GM12878 (cell line): ENCODE results near the gene CAMK2B. TPM values are rescaled to one million over a fixed set of nuclear protein-coding genes. Genes with fewer than 3 reads are reported as not detected.

Experiments
- ATAC-seq: fragments of 200-7000 bp; cut with Tn5 transposase; 3 replicates; pipeline ENCODE4 v1.9.1; 2020; ENCODE audit warnings: mild to moderate bottlenecking, moderate library complexity
- BruUV-seq: library from RNA; stranded (reverse); fragments of 400-500 nt; replicated peaks from 2 replicates; lab custom pipeline; 2021; lab: Mats Ljungman, UMichigan
- CTCF ChIA-PET: fragments of 300-600 bp; sonication (Branson Sonifier 250); formaldehyde crosslinking; extraction: SDS; loops from one replicate; lab custom pipeline; 2021; ENCODE audit warnings: inconsistent platforms; lab: Yijun Ruan, JAX
- POLR2A ChIA-PET: fragments of 350-600 bp; formaldehyde crosslinking; extraction: SDS; loops from one replicate; lab custom pipeline; 2021; ENCODE audit warnings: inconsistent platforms; lab: Charles Lee
- RAD21 ChIA-PET: fragments of 300-600 bp; sonication (Branson Sonifier 250); formaldehyde crosslinking; loops from one replicate; lab custom pipeline; 2023; ENCODE audit warnings: antibody characterized with exemption; ENCODE audit not compliant: unreplicated experiment; lab: Charles Lee
- SMC1A ChIA-PET: fragments of 300-600 bp; sonication (Branson Sonifier 250); formaldehyde crosslinking; loops from one replicate; lab custom pipeline; 2023; ENCODE audit not compliant: unreplicated experiment, uncharacterized antibody; lab: Charles Lee
- DNase-seq: peaks from one replicate; pipeline ENCODE4 v3.0.0-alpha.2; 2011; ENCODE audit warnings: low read depth, low spot score
- FAIRE-seq: peaks from 3 replicates; lab custom pipeline; 2011; peaks lifted over from hg19 to GRCh38; lab: Jason Lieb, UNC
- H2AFZ ChIP-seq: 2 replicates; pipeline ENCODE4 v1.6.0; 2011; ENCODE audit warnings: low read depth, low read length, control low read depth; ENCODE audit not compliant: control insufficient read depth
- H3K27ac ChIP-seq: 2 replicates; pipeline ENCODE4 v1.5.1; 2011; ENCODE audit warnings: control low read depth; ENCODE audit not compliant: control insufficient read depth, insufficient read depth
- H3K27me3 ChIP-seq, 2 experiments: replicated peaks in 1 of 2; 2 replicates each; pipeline versions ENCODE4 v1.6.0 to v1.6.1; 2011; ENCODE audit warnings: low read length in 1 of 2; ENCODE audit not compliant: control insufficient read depth in 2 of 2, insufficient read depth in 2 of 2
- H3K36me3 ChIP-seq, 2 experiments: 2 replicates each; pipeline ENCODE4 v1.5.1; 2011; ENCODE audit warnings: low read length in 1 of 2; ENCODE audit not compliant: control insufficient read depth in 2 of 2, insufficient read depth in 2 of 2
- H3K4me1 ChIP-seq: 2 replicates; pipeline ENCODE4 v1.6.1; 2011; ENCODE audit warnings: mild to moderate bottlenecking, low read length, moderate library complexity, mixed read lengths; ENCODE audit not compliant: control insufficient read depth, insufficient read depth
- H3K4me2 ChIP-seq: 2 replicates; pipeline ENCODE4 v1.6.0; 2011; ENCODE audit warnings: control low read depth; ENCODE audit not compliant: control insufficient read depth, insufficient read depth
- H3K4me3 ChIP-seq: fragments of 200-600 bp; sonication (generic); 2 replicates; pipeline ENCODE4 v1.5.1; 2016
- H3K79me2 ChIP-seq: 2 replicates; pipeline ENCODE4 v1.6.0; 2011; ENCODE audit warnings: low read length; ENCODE audit not compliant: control insufficient read depth, insufficient read depth
- H3K9ac ChIP-seq: 2 replicates; pipeline ENCODE4 v1.8.0; 2011; ENCODE audit warnings: low read length, control low read depth, mixed read lengths; ENCODE audit not compliant: control insufficient read depth, insufficient read depth
- H3K9me3 ChIP-seq: replicated peaks from 3 replicates; pipeline ENCODE4 v1.5.1; 2011; ENCODE audit warnings: mild to moderate bottlenecking, low read length; ENCODE audit not compliant: control insufficient read depth, insufficient read depth
- H4K20me1 ChIP-seq: 2 replicates; pipeline ENCODE4 v1.6.0; 2011; ENCODE audit not compliant: control insufficient read depth, insufficient read depth
- HDAC2 ChIP-seq: fragments of 200-600 bp; sonication (generic); IDR thresholded peaks from 2 replicates; pipeline ENCODE4 v1.6.1; 2017
- MXI1 ChIP-seq: fragments of 150-350 bp; IDR thresholded peaks from 2 replicates; pipeline ENCODE4 v1.6.1; 2011; ENCODE audit warnings: low read depth, mild to moderate bottlenecking, inconsistent platforms, low read length, improper control_type of control experiment
- WGBS: methylation state at CpG from one replicate; pipeline ENCODE4 v1.1.6; 2016; ENCODE audit warnings: low lambda C conversion rate; ENCODE audit not compliant: insufficient replicate concordance, insufficient coverage; ENCODE audit errors: missing lambda C conversion rate; 5-methylcytosine and 5-hydroxymethylcytosine counted together
- in situ Hi-C: fragments of 300-500 bp; cut with MboI; formaldehyde crosslinking; loops from 9 replicates; pipeline ENCODE4 v1.14.3; 2018; ENCODE audit warnings: mixed read lengths
- intact Hi-C: fragments of 100-400 bp; cut with micrococcal nuclease; formaldehyde crosslinking; loops from one replicate; pipeline ENCODE4 v1.14.2; 2022; ENCODE audit not compliant: unreplicated experiment
- polyA plus RNA-seq, 11 experiments: library from polyadenylated mRNA; depleted of rRNA in 4 of 11; unstranded in 6 of 11; stranded (reverse) in 5 of 11; fragments of >200 nt; fragmentation: Nextera tagmentation in 4 of 11; fragmentation: Illumina TruSeq in 1 of 11; extraction: Ambion mirVana in 4 of 11; extraction: Trizol in 1 of 11; gene quantifications; 1 replicate in 1 of 11; 2 replicates in 10 of 11; pipeline versions ENCODE4 v1.2.1 to v1.2.3, GENCODE V29; 2011 to 2016; ENCODE audit warnings: inconsistent platforms in 2 of 11, missing spikeins in 2 of 11, low read depth in 1 of 11
- total RNA-seq, 4 experiments: library from RNA; depleted of rRNA in 3 of 4; stranded (reverse); fragments of >200 nt in 3 of 4; fragmentation: Illumina TruSeq in 1 of 4; extraction: Trizol in 1 of 4; gene quantifications; 2 replicates each; pipeline versions ENCODE4 v1.2.1 to v1.2.3, GENCODE V29; 2013 to 2021
- TF ChIP-seq, protein P1 (sequence below): IDR thresholded peaks from 2 replicates; pipeline ENCODE4 v1.6.1; 2012; ENCODE audit warnings: low read depth, low read length, improper control_type of control experiment
- TF ChIP-seq, protein P2 (sequence below): fragments of 150-350 bp; IDR thresholded peaks from 2 replicates; pipeline ENCODE4 v1.6.1; 2016; ENCODE audit warnings: low read depth, low read length

Gene CAMK2B
- total and polyA plus RNA-seq, 10 of the 15 experiments (the other 5 are each of a cell fraction or from before 2014, with no cell fraction given), result 0.06 to 0.23 (median 0.11) TPM; not detected in 5

DNA sequence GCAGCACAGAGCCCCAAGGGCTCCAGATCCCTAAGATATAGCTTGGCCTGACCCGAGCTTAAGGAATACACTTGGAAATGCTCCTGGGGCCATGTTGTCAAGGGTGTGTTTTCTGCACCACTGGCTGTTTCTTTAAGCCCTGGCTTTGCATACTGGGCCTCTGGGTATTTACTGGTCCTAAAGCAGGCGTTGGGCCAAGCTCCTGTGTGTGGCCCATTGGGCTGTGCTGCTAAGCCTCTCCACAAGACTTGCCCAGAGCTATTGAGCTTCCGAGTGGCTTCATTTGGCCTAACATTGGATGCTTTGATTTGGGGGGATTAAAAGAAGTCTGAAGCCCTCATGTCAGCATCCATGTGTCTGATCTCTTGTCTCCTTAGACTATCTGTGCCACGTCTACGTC, 119.4 kb downstream of the CAMK2B start:
- SMC1A ChIA-PET, result interaction anchor here (0.8 to 1.0 kb wide), 3 partner anchors 35 to 282 kb away, joined by 3 read pairs; no protein-coding TSS in a partner anchor
- Histone ChIP-seq H3K27ac (no peak overlapping the region), H2AFZ (no peak overlapping the region), H3K36me3 (peaks cover 25 to 28% of the 10 kb centered on the region in 2 experiments)
- no peak for FAIRE-seq
- RAD21 ChIA-PET, result no interaction called here
- TF ChIP-seq, protein P1, sequence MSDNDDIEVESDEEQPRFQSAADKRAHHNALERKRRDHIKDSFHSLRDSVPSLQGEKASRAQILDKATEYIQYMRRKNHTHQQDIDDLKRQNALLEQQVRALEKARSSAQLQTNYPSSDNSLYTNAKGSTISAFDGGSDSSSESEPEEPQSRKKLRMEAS, result no peak
- TF ChIP-seq, all 136 proteins: peak for 0
- in situ Hi-C loops (no loop called here), intact Hi-C loops (no loop called here)
- 91% methylated on average over 5 of the region's 5 CpGs for WGBS
- Histone ChIP-seq H3K27me3 (no peaks in the 10 kb centered on the region), H3K79me2 (peaks cover 26% of the 10 kb centered on the region), H3K4me2 (no peak overlapping the region), H3K4me1 (no peaks in the 10 kb centered on the region; the same call in 1 of the 2 replicates), H4K20me1 (no peaks in the 10 kb centered on the region), H3K9ac (no peak overlapping the region), H3K4me3 (no peak overlapping the region), H3K9me3 (no peaks in the 10 kb centered on the region)
- BruUV-seq, result no TSS peak
- DNase-seq (no peak), ATAC-seq (no peak)
- CTCF ChIA-PET, result interaction anchor here (0.8 to 1.9 kb wide), 2 partner anchors 8 to 35 kb away, joined by 3 to 5 read pairs; no protein-coding TSS in a partner anchor
- POLR2A ChIA-PET, result no interaction called here

DNA sequence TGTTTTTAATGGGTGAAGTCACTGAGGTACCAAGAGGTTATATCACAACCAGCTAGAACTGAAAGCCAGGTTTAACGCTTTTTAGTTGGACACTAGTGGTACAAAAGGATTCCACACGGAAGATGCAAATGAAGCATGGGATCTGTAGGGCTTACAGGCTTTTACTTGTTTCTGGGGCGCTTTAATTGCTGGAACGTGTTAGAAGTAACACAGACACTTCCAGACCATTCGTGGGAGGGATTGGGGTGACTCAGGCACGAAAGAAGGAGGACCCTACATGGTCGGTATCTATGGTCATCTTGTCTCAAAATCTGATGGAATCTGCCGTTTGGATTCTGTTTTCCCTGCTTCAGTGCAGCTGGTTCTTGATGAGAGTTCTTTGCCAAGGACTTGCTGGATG, 123.6 kb downstream of the CAMK2B start:
- RAD21 ChIA-PET, result interaction anchor here (1.7 to 1.8 kb wide), 2 partner anchors 121 to 182 kb away, joined by 6 to 8 read pairs; no protein-coding TSS in a partner anchor
- peak overlapping the region; percentile 88 for H3K4me2 ChIP-seq
- FAIRE-seq, result peak; percentile 18
- no TSS peak for BruUV-seq
- intact Hi-C loops (no loop called here), in situ Hi-C loops (no loop called here)
- no peak overlapping the region for H2AFZ ChIP-seq
- peaks cover 8 to 15% of the 10 kb centered on the region in 2 experiments for H3K36me3 ChIP-seq
- H4K20me1 ChIP-seq, result no peaks in the 10 kb centered on the region
- SMC1A ChIA-PET, result no interaction called here
- DNase-seq, result no peak
- no peak overlapping the region for H3K27ac ChIP-seq
- no peaks in the 10 kb centered on the region for H3K27me3 ChIP-seq
- H3K4me3 ChIP-seq, result peak overlapping the region; percentile 94
- H3K9ac ChIP-seq, result peak overlapping the region; percentile 60
- WGBS, result 21% methylated on average over 8 of the region's 8 CpGs
- peaks cover 28% of the 10 kb centered on the region for H3K79me2 ChIP-seq
- H3K4me1 ChIP-seq, result no peaks in the 10 kb centered on the region; the same call in 1 of the 2 replicates
- ATAC-seq, result no peak
- TF ChIP-seq HDAC2 (no peak), MXI1 (no peak)
- TF ChIP-seq, protein P2, sequence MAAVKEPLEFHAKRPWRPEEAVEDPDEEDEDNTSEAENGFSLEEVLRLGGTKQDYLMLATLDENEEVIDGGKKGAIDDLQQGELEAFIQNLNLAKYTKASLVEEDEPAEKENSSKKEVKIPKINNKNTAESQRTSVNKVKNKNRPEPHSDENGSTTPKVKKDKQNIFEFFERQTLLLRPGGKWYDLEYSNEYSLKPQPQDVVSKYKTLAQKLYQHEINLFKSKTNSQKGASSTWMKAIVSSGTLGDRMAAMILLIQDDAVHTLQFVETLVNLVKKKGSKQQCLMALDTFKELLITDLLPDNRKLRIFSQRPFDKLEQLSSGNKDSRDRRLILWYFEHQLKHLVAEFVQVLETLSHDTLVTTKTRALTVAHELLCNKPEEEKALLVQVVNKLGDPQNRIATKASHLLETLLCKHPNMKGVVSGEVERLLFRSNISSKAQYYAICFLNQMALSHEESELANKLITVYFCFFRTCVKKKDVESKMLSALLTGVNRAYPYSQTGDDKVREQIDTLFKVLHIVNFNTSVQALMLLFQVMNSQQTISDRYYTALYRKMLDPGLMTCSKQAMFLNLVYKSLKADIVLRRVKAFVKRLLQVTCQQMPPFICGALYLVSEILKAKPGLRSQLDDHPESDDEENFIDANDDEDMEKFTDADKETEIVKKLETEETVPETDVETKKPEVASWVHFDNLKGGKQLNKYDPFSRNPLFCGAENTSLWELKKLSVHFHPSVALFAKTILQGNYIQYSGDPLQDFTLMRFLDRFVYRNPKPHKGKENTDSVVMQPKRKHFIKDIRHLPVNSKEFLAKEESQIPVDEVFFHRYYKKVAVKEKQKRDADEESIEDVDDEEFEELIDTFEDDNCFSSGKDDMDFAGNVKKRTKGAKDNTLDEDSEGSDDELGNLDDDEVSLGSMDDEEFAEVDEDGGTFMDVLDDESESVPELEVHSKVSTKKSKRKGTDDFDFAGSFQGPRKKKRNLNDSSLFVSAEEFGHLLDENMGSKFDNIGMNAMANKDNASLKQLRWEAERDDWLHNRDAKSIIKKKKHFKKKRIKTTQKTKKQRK, result no peak
- POLR2A ChIA-PET, result interaction anchor here (1.2 to 2.6 kb wide), 2 partner anchors 79 to 157 kb away, joined by 3 to 9 read pairs; partner anchors contain the start of gene DBNL
- no peaks in the 10 kb centered on the region for H3K9me3 ChIP-seq
- CTCF ChIA-PET, result interaction anchor here (1.1 to 1.6 kb wide), 6 partner anchors 13 to 289 kb away, joined by 3 to 5 read pairs (median 4); no protein-coding TSS in a partner anchor
